ENCODE measurements around the gene EPS8L3.

- TF ChIP-seq NR3C1 (CRISPR knock-in tag; conservative IDR thresholded peaks at IDR 0.05; ENCODE audit: low read depth) (no peak), FOXP1 (CRISPR knock-in tag; IDR thresholded peaks at IDR 0.05; ENCODE audit: borderline replicate concordance) (no peak)
Measured at GRCh38 chr1:109786531-109787021, 22.9 kb upstream of the EPS8L3 start.
